GM19099 (cell line): Measurements from ENCODE around the gene COL8A1.

Source experiments
- POLR2A ChIP-seq: IDR thresholded peaks from 3 replicates; pipeline ENCODE4 v1.6.1; 2011; ENCODE audit warnings: low read depth; ENCODE audit not compliant: insufficient read length; ENCODE audit errors: extremely low read depth

The COL8A1 gene

DNA sequence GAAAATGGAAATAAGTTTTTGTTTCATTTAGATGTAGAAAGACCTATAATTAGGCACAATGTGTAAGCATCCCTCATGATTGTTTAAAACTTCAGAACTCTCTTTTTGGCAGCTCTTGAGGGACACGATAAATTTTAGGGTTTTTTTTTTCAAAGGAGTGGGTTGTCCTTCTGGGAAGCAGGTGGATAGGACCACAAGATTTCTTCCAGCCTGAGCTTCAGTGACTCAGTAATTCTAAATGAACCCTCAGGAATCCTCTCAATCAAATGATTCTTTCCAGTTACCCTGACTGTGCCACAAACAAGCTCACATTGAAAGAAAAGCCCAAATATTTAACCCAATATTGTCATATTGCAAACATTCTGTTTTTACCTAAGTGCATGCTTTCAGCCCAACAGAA, 45.1 kb downstream of the COL8A1 start:
- no peak for TF ChIP-seq POLR2A

- no peak for TF ChIP-seq POLR2A
These were observed 45.5 kb downstream of the COL8A1 start for GRCh38 chr3:99683876-99684275.

DNA sequence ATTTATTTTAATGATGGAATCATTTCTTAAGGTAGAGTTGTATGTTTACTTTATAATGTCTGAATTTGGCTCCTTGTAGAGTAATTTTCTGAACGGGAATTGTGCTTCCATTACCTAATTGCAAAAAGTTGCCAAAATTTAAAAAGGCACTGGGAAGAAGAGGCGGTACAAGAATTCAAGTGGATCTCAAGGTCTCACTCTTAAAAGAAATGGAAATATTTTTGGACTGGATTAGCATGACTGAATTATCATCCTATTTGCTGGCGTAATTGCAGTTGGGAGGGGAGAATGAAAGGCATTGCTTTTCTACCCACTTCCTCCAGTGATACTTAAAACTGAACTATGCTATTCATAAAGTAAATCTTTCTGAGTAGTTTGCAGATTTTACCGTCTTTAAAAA, 46.2 kb downstream of the COL8A1 start:
- no peak for TF ChIP-seq POLR2A

DNA sequence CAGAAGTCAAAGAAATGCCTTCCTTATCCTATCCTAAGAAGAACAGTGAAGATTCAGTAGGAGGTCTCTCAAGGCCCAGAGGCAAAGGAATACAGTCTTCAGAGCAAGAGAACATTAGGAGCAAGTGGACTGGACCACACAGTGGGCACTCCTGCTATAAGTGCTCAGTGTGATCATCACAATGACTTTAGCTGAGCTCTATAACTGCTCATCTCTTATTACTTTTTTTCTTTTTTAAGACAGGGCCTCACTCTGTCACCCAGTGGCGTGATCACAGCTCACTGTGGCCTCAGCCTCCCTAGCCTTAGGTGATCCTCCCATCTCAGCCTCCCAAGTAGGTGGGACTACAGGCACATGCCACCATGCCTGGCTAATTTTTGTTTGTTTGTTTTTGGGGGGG, 48.1 kb downstream of the COL8A1 start:
- no peak for TF ChIP-seq POLR2A

DNA sequence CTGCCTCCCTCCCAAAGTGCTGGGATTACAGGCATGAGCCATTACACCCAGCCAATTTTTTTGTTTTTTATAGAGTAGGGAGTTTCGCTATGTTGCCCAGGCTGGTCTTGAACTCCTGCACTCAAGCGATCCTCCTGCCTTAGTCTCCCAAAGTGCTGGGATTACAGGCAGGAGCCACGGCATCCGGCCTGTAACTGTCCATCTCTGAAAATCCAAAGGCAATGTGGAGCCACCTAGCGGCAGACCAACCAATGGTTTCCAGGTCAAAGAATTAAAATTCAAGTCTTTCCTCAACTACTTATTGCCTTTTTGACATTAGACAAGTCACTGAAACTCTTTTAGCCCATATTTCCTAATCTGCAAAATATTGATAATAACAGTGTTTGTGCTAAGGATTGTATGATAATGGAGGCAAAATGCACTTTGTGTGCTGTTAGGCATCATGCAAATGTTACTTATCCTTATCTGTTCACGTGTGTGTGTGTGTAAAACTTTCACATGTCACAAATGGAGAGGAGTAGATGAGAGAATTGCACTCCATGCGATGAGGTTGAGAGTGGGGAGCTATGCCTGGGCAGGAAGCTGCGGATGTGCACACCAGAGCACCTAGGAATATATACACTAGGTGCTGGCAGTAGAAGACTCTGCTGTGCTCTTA, 48.7 kb downstream of the COL8A1 start:
- no peak for TF ChIP-seq POLR2A

GRCh38 chr3:99690761-99691369, 52.5 kb downstream of the COL8A1 start:
- no peak for TF ChIP-seq POLR2A

DNA sequence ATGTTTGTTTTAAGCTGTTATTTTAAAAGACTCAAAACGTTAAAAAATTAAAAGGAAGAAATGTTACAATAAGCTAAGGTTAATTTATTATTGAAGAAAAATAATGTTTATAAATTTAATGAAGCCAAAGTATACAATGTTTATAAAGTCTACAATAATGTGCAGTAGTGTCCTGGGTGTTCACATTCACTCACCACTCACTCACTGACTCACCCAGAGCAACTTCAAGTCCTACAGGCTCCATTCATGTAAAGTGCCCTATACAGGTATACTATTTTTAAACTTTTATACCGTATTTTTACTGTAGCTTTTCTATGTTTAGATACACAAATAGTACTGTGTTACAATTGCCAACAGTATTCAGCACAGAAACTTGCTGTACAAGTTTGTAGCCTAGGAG, 55.2 kb downstream of the COL8A1 start:
- TF ChIP-seq POLR2A, result no peak

DNA sequence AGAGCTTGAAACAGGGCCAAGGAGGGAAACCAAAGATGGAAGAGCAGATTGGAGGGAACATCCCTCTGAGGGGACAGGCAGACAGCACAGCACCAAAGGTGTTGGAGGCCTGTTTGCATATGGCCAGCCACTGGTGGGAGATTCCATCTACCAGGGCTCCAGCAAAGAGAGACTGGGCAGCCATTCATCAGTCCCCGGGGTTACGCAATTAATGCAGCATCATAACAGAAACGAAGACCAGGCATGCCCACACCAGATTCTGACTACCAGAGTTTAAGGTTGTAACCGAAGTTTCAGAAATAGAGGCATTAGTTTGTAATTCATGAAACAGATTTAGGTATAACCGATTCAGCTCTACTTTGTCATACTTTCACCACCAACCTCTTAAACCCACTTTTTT, 58.1 kb downstream of the COL8A1 start:
- TF ChIP-seq POLR2A, result no peak

DNA sequence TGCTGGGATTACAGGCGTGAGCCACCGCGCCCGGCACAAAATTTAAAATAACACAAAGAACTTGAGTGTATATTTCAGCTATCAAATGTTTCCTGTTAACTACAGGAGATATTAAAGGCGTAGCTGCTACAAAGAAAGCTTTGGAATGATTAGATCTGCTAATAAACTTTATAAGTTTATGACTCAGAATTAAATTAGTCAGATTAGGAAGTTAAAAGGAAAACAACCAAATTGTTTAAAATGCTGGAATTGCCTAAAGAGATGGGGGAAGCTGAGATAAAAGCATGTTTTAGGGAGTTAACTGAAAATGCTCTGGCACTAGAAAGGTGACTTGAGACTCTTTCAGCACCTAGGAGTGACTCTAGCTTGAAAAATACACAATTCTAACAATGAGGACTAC, 58.9 kb downstream of the COL8A1 start:
- no peak for TF ChIP-seq POLR2A

DNA sequence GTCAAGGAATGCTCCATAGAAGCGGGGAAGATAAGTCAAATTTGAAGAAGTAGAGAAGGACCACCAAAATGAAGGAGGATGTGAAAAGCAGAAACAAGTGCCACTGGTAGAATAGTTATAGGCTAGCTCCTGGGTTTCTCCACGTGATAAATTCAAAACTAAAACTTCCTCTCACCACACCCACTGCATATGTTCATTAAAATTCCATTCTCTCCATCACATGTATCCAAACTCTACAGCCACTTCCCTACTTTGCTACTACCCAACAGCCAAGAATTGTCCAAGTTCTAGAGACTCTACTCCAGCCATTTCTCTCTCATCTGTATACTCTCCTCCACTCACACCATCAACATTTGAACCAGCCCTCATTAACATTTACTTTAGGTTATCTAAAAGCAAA, 60.5 kb downstream of the COL8A1 start:
- TF ChIP-seq POLR2A, result no peak

DNA sequence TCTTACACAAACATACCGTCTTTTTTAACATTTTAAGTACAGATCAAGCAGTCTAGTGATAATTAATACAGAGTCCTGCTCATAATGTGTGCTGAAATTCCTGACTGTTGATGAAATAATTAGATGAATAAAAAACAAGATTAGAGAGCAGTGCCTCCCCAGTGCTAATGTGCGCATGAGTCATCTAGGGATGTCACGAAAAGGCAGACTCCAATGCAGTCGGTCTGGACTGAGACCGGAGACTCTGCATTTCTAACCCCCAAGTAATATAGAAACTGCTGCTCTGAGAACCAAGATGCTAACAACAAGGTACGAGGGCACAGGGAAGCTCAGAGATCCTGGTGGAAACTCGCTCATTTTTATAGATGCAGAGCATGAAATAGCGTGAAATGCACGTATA, 61.4 kb downstream of the COL8A1 start:
- TF ChIP-seq POLR2A, result no peak

DNA sequence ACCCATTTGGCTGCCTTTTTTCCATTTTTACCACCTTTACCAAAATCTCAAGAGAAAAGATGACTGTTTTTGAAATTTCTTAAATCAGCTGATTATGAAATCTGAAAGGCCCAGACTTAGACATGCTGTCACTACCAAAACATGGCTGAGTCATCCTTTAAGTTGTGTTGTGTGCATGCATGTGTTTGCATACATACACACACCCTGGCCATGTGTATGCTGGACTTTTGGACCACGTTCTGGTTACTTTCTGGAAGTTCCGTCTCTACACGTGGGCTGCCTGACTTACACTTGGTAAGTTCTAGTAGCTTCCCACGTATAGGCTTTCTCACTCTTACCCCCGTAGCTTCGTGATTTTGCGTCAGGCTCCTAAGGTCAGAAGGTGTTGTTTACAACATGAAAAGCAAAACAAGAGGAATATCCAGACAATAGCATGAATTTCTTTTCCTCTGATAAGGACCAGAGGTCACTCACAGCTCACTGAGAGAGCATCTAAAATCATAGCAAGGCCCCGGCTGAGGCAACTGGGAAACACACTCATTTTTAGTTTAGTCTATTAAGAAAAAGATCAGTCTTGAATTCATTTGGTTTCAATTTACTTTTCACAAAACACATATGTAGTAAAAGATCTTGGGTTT, 62.4 kb downstream of the COL8A1 start:
- no peak for TF ChIP-seq POLR2A

- no peak for TF ChIP-seq POLR2A
These were observed 64.9 kb downstream of the COL8A1 start for GRCh38 chr3:99702953-99703943.

DNA sequence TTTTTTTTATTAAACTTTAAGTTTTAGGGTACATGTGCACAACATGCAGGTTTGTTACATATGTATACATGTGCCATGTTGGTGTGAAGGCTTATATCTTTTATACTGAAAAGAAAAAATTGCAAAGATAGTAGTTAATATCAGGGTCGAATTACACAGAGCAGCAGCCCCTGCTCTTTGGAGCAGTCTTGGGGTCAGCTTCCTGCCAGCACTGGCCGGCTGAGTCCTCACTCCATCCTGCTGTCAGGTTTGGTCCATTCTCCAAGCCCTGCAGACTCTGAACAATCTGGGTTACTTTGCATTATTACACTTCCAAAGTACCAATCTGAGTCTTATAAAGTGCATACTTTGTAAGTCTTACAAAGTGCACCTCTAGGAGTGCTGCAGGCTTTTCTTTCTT, 66.0 kb downstream of the COL8A1 start:
- TF ChIP-seq POLR2A, result no peak

GRCh38 chr3:99706410-99706809, 68.0 kb downstream of the COL8A1 start:
- no peak for TF ChIP-seq POLR2A

GRCh38 chr3:99708207-99708745, 69.9 kb downstream of the COL8A1 start:
- no peak for TF ChIP-seq POLR2A

- no peak for TF ChIP-seq POLR2A
These were observed 71.3 kb downstream of the COL8A1 start for GRCh38 chr3:99709686-99710085.
